GM12865 (cell line): ENCODE results near the gene GABPB2.

Experiments used
- DNase-seq: peaks from one replicate; pipeline ENCODE4 v3.0.0; 2010; ENCODE audit warnings: low read depth
- H3K4me3 ChIP-seq: 2 replicates; pipeline ENCODE4 v1.5.1; 2011; ENCODE audit warnings: mild to moderate bottlenecking, low read depth, low read length, control low read depth
- CTCF ChIP-seq: IDR thresholded peaks from 2 replicates; pipeline ENCODE4 v1.5.1; 2011; ENCODE audit warnings: low read length, control low read depth, low read depth, inconsistent platforms; ENCODE audit not compliant: insufficient read depth; ENCODE audit errors: missing control alignments

GABPB2 gene

GRCh38 chr1:151039521-151039920, 31.0 kb upstream of the GABPB2 start:
- TF ChIP-seq CTCF = no peak
- DNase-seq = no peak
- H3K4me3 ChIP-seq = no peak overlapping the region

DNA sequence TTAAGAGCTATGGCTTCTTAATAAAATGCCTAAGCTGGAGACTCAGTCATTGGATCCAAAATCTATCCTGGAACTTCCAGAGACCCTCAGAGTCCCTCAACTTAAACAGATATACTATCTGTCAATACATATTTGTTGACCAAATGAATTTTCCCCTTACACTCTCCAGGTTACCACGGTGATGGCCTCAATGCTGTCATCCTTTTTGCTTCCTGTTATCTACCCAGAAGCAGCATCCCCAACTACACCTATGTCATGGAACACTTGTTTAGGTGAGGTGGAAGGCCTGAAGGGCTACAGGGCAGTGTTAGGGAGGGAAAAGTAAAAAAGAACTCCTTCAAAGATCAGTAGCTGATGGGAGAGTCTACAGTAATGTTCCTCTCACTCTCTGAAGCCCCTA, 27.4 kb upstream of the GABPB2 start:
- no peak overlapping the region for H3K4me3 ChIP-seq
- TF ChIP-seq CTCF = no peak
- no peak for DNase-seq

DNA sequence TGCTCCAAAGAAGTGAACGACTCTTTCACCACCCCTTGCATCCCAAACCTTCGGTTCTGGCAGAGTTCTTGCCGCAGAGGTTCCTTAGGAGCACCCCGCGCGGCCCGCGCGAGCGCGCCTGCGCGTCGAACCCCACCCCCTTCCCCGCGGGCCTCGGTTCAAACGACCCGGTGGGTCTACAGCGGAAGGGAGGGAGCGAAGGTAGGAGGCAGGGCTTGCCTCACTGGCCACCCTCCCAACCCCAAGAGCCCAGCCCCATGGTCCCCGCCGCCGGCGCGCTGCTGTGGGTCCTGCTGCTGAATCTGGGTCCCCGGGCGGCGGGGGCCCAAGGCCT, 23.0 kb upstream of the GABPB2 start, which contains the start of gene C1orf56:
C1orf56 (plus strand) TSS at position 161 of the 334 bp plus-strand sequence; CDS start at position 258, 97 bp downstream.
- TF ChIP-seq CTCF = no peak
- H3K4me3 ChIP-seq = peak within 1 kb of the TSS; percentile 79
- DNase-seq = peak; percentile 78

DNA sequence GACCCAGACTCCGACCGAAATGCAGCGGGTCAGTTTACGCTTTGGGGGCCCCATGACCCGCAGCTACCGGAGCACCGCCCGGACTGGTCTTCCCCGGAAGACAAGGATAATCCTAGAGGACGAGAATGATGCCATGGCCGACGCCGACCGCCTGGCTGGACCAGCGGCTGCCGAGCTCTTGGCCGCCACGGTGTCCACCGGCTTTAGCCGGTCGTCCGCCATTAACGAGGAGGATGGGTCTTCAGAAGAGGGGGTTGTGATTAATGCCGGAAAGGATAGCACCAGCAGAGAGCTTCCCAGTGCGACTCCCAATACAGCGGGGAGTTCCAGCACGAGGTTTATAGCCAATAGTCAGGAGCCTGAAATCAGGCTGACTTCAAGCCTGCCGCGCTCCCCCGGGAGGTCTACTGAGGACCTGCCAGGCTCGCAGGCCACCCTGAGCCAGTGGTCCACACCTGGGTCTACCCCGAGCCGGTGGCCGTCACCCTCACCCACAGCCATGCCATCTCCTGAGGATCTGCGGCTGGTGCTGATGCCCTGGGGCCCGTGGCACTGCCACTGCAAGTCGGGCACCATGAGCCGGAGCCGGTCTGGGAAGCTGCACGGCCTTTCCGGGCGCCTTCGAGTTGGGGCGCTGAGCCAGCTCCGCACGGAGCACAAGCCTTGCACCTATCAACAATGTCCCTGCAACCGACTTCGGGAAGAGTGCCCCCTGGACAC, 22.5 kb upstream of the GABPB2 start:
- peak overlapping the region; percentile 79 for H3K4me3 ChIP-seq
- DNase-seq = peak; percentile 84

DNA sequence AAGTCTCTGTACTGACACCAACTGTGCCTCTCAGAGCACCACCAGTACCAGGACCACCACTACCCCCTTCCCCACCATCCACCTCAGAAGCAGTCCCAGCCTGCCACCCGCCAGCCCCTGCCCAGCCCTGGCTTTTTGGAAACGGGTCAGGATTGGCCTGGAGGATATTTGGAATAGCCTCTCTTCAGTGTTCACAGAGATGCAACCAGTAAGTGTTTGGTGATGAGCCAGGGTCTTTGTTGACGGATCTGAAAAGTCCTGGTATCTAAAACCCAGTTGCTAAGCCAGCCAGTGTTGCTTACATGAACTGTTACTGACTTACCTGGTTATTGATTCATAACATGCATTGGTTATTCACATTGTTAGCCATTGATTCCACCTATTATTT, 21.9 kb upstream of the GABPB2 start:
- peak overlapping the region; percentile 79 for H3K4me3 ChIP-seq
- DNase-seq = no peak
- no peak for TF ChIP-seq CTCF

More for the DNA sequence above, 22.5 kb upstream of the GABPB2 start:
- peak; percentile 68 for TF ChIP-seq CTCF

GRCh38 chr1:151049458-151049857, 21.1 kb upstream of the GABPB2 start:
- DNase-seq = no peak
- no peak overlapping the region for H3K4me3 ChIP-seq
- TF ChIP-seq CTCF = no peak
